ENCODE data around the gene WDR54. TPM values are rescaled to one million over a fixed set of nuclear protein-coding genes. Genes with fewer than 3 reads are reported as not detected.
"Not testable (repeated sequence)": the region's sequence is repeated elsewhere in the genome, so short reads cannot be mapped to it uniquely, and the experiment has no call there.

Gene WDR54
- polyA plus RNA-seq, 1 donor: 38.8 TPM

GRCh38 chr2:74454654-74455511 is 33.4 kb downstream of the WDR54 start, which contains the start of gene INO80B:
INO80B (plus strand) TSS chr2:74455087; CDS start chr2:74455117, 30 bp downstream.
- DNase-seq: peak; percentile 98

DNA sequence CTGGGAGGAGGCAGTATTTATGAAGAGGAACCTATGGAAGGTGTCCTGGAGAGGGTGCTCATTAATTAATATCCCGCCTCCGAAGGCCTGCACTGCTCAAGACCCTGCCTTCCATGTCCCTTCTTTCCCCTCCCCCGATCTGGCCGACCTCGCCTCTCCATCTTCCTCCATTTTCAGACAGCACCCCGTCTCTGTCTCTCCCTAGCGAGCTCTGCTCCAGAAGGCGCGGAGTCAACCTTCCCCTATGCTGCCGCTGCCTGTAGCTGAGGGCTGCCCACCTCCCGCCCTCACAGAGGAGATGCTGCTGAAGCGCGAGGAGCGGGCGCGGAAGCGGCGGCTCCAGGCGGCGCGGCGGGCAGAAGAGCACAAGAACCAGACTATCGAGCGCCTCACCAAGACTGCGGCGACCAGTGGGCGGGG is 35.6 kb downstream of the WDR54 start:
- DNase-seq: no peak

- DNase-seq: no peak
These were observed 36.1 kb downstream of the WDR54 start for GRCh38 chr2:74457549-74458131.

- peak; percentile 100 for DNase-seq
These were observed 36.8 kb downstream of the WDR54 start, which contains the start of gene WBP1 for GRCh38 chr2:74458132-74458937. WBP1 (plus strand) TSS chr2:74458438; CDS start chr2:74458603, 165 bp downstream.

DNA sequence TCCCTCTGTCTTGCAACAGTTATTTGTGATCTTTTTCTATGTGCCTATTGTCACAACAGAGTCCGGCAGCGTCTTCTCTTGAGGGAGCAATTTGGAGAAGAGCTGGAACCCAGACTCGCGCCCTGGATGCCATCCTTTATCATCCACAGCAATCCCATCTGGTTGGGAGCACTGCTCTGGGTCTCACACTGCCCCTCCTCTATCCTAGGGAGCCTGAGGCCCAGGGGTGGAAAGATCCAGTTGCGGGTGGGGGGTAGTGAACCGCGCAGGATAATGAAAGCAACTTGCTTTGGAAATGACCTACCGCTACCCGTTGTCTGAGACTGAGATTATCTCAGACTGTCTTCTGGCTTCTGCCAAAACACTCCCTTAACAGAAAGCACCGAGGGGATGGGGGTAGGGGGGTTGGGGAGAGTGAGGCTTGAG is 37.4 kb downstream of the WDR54 start:
- no peak for DNase-seq

- not testable (repeated sequence) for DNase-seq
These were observed 38.1 kb downstream of the WDR54 start for GRCh38 chr2:74459503-74460118.

GRCh38 chr2:74460187-74460586 is 38.7 kb downstream of the WDR54 start:
- not testable (repeated sequence) for DNase-seq

- no peak for DNase-seq
These were observed 39.9 kb downstream of the WDR54 start for GRCh38 chr2:74461187-74462053.

GRCh38 chr2:74462054-74462785 is 40.7 kb downstream of the WDR54 start:
- no peak for DNase-seq

GRCh38 chr2:74462786-74463105 is 41.2 kb downstream of the WDR54 start:
- no peak for DNase-seq

- DNase-seq: no peak
These were observed 42.9 kb downstream of the WDR54 start for GRCh38 chr2:74464406-74464805.

- DNase-seq: not testable (repeated sequence)
These were observed 49.2 kb downstream of the WDR54 start for GRCh38 chr2:74470742-74471141.

- no peak for DNase-seq
These were observed 50.0 kb downstream of the WDR54 start for GRCh38 chr2:74471332-74472065.

DNA sequence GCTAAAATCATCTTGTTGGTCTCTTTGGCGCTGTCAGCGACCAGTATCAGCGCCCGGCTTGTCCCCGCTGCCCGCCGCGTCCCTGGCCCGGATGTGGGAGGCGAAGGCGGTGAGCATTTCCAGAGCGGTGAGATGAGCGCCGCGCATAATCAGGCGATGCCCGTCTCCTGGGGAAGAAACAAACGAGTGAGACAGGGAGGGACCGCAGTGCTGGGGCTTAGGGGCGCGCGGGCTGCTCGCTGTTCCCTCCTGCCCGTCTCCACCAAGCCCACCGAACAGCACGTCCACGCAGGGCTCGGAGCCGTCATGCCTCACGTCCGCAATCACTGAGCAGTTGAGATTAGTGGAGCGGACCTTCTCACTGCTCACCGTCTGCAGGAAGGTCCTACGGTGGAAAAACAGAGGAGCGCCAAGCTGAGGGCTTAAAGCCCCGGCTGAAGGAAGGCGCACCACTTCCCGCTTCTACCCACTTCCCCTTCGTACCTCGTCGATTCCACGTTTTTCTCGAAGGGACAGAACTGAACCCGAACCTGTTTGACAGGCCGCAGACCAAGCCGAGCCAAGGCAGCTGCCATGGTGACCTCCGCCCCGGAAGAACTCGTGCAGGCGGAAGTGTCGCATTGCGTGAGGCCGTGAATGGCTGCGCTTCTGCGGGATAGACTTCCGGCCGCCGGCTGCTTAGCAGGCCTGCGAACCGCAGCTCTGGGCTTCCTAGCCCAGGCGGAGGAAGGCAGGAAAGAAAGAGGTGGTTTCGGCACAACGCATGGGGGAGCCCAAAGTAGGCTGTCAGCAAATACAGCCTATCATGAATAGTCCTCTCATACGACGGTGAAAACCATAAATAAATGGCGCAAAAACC is 50.8 kb downstream of the WDR54 start, which contains the start of gene MRPL53:
Gene MRPL53, minus strand, starts transcription at position 595 of the 859 bp plus-strand sequence. Its CDS starts 20 bp downstream, at position 575.
- peak; percentile 96 for DNase-seq

GRCh38 chr2:74472945-74473258 is 51.4 kb downstream of the WDR54 start:
- DNase-seq: no peak

DNA sequence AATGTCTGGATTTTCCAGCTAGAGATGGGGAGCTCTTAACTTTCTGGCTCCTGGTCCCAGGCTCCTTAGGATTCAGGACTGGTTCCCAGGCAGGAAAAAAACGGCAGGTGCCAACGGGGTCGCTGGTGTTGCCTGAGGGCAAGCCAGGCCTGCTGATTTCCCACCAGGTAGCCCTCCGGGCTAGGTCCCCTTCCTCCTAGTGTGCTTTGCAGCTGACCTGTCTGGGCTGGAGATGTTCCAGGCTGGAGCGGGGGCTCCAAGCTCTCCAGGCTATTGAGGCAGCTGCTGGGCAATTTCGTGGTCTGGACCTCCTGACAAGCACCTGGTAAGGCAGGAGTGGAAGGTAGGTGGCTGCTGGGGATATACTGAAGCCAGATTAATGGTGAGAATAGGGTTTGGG is 53.0 kb downstream of the WDR54 start:
- DNase-seq: no peak

GRCh38 chr2:74474899-74475298 is 53.4 kb downstream of the WDR54 start:
- DNase-seq: no peak
